Pulmonary artery endothelial cell (primary cell): Measurements from ENCODE around the gene PLXNA2. TPM values are rescaled to one million over a fixed set of nuclear protein-coding genes. Genes with fewer than 3 reads are reported as not detected.

ENCODE experiments used
- DNase-seq: peaks from one replicate; pipeline ENCODE4 v3.0.0-alpha.2; 2011; ENCODE audit warnings: low read depth, low spot score
- total RNA-seq: library from RNA; depleted of rRNA; stranded (reverse); fragments of >200 nt; gene quantifications from 2 replicates; pipeline ENCODE4 v1.2.3, GENCODE V29; 2014

PLXNA2 gene
- total RNA-seq, 1 donor from 2014 or later, result 91.6 TPM

GRCh38 chr1:208044589-208045462 is 199.4 kb downstream of the PLXNA2 start:
- DNase-seq, result no peak

- DNase-seq, result no peak
Measured at GRCh38 chr1:208043691-208044181, 200.4 kb downstream of the PLXNA2 start.

GRCh38 chr1:208042868-208043267 is 201.3 kb downstream of the PLXNA2 start:
- DNase-seq, result no peak

GRCh38 chr1:208042041-208042615 is 202.1 kb downstream of the PLXNA2 start:
- DNase-seq, result no peak

GRCh38 chr1:208041505-208041904 is 202.7 kb downstream of the PLXNA2 start:
- no peak for DNase-seq

GRCh38 chr1:208040821-208041297 is 203.3 kb downstream of the PLXNA2 start:
- no peak for DNase-seq

- no peak for DNase-seq
Measured at GRCh38 chr1:208039536-208040332, 204.4 kb downstream of the PLXNA2 start.

GRCh38 chr1:208038303-208038702 is 205.9 kb downstream of the PLXNA2 start:
- DNase-seq, result no peak

GRCh38 chr1:208036918-208037766 is 207.0 kb downstream of the PLXNA2 start:
- no peak for DNase-seq

GRCh38 chr1:208036106-208036808 is 207.9 kb downstream of the PLXNA2 start:
- no peak for DNase-seq

- no peak for DNase-seq
Measured at GRCh38 chr1:208034135-208034534, 210.0 kb downstream of the PLXNA2 start.

GRCh38 chr1:208033236-208033635 is 210.9 kb downstream of the PLXNA2 start:
- DNase-seq, result no peak

GRCh38 chr1:208031932-208032320 is 212.3 kb downstream of the PLXNA2 start:
- no peak for DNase-seq

- no peak for DNase-seq
Measured at GRCh38 chr1:208031316-208031931, 212.8 kb downstream of the PLXNA2 start.

GRCh38 chr1:208030288-208031091 is 213.7 kb downstream of the PLXNA2 start:
- no peak for DNase-seq

GRCh38 chr1:208029381-208030287 is 214.6 kb downstream of the PLXNA2 start:
- no peak for DNase-seq

- no peak for DNase-seq
Measured at GRCh38 chr1:208028526-208028925, 215.7 kb downstream of the PLXNA2 start.

GRCh38 chr1:208027861-208028260 is 216.3 kb downstream of the PLXNA2 start:
- no peak for DNase-seq
